Occipital lobe (tissue), 2 donors: Measurements from ENCODE around the gene FAT1. TPM values are rescaled to one million over a fixed set of nuclear protein-coding genes. Genes with fewer than 3 reads are reported as not detected.

ENCODE experiments used
- DNase-seq: peaks from one replicate; lab custom pipeline; 2025; lab: John Stamatoyannopoulos, UW
- total RNA-seq: library from RNA; depleted of rRNA; stranded (reverse); fragments of >200 nt; gene quantifications from one replicate; pipeline ENCODE4 v1.2.3, GENCODE V29; 2014

The FAT1 gene
- total RNA-seq, 1 donor from 2014 or later = 28.4 TPM

- DNase-seq = peak; percentile 62
Observed at GRCh38 chr4:186651624-186652023, 72.0 kb downstream of the FAT1 start.

- no peak for DNase-seq
Observed at GRCh38 chr4:186651181-186651603, 72.5 kb downstream of the FAT1 start.

- DNase-seq = no peak
Observed at GRCh38 chr4:186650401-186651180, 73.1 kb downstream of the FAT1 start.

GRCh38 chr4:186647821-186648220 lies 75.8 kb downstream of the FAT1 start:
- no peak for DNase-seq

GRCh38 chr4:186644737-186645261 lies 78.9 kb downstream of the FAT1 start:
- DNase-seq = no peak

GRCh38 chr4:186644311-186644638 lies 79.4 kb downstream of the FAT1 start:
- DNase-seq = no peak

- no peak for DNase-seq
Observed at GRCh38 chr4:186643501-186644310, 80.0 kb downstream of the FAT1 start.

- no peak for DNase-seq
Observed at GRCh38 chr4:186642998-186643397, 80.7 kb downstream of the FAT1 start.

GRCh38 chr4:186642530-186642929 lies 81.1 kb downstream of the FAT1 start:
- no peak for DNase-seq

- DNase-seq = no peak
Observed at GRCh38 chr4:186634591-186635128, 89.0 kb downstream of the FAT1 start.

GRCh38 chr4:186633844-186634243 lies 89.8 kb downstream of the FAT1 start:
- no peak for DNase-seq

- no peak for DNase-seq
Observed at GRCh38 chr4:186630128-186630527, 93.5 kb downstream of the FAT1 start.

- no peak for DNase-seq
Observed at GRCh38 chr4:186628058-186628711, 95.5 kb downstream of the FAT1 start.

- DNase-seq = no peak
Observed at GRCh38 chr4:186627226-186627865, 96.3 kb downstream of the FAT1 start.

- DNase-seq = no peak
Observed at GRCh38 chr4:186624951-186625350, 98.7 kb downstream of the FAT1 start.

- no peak for DNase-seq
Observed at GRCh38 chr4:186623546-186623945, 100.1 kb downstream of the FAT1 start.

- no peak for DNase-seq
Observed at GRCh38 chr4:186622788-186623464, 100.7 kb downstream of the FAT1 start.

GRCh38 chr4:186621959-186622553 lies 101.6 kb downstream of the FAT1 start:
- no peak for DNase-seq

- no peak for DNase-seq
Observed at GRCh38 chr4:186619088-186619487, 104.6 kb downstream of the FAT1 start.

- no peak for DNase-seq
Observed at GRCh38 chr4:186617921-186618320, 105.7 kb downstream of the FAT1 start.
